Measurements from ENCODE around the gene PCDH9.
"Not testable (repeated sequence)": the region's sequence is repeated elsewhere in the genome, so short reads cannot be mapped to it uniquely, and the experiment has no call there.

PCDH9 gene

GRCh38 chr13:67096893-67097292 lies 133.2 kb downstream of the PCDH9 start:
- not testable (repeated sequence) for H3K9me3 ChIP-seq (ENCODE audit: control insufficient read depth, low read length); H3K4me3 ChIP-seq (ENCODE audit: low read length); H3K27me3 ChIP-seq (replicated peaks; ENCODE audit: control insufficient read depth, insufficient read depth, low read length); H3K9ac ChIP-seq (ENCODE audit: low read length); H3K36me3 ChIP-seq (ENCODE audit: control insufficient read depth, insufficient read depth, low read length, severe bottlenecking); DNase-seq (ENCODE audit: low read depth)
- H3K4me1 ChIP-seq (ENCODE audit: control insufficient read depth, insufficient read depth, low read length): peaks cover 53% of the 10 kb centered on the region

GRCh38 chr13:67096418-67096817 lies 133.7 kb downstream of the PCDH9 start:
- Histone ChIP-seq H3K27me3 (replicated peaks; ENCODE audit: control insufficient read depth, insufficient read depth, low read length) (no peaks in the 10 kb centered on the region), H3K4me1 (ENCODE audit: control insufficient read depth, insufficient read depth, low read length) (peaks cover 49% of the 10 kb centered on the region), H3K9me3 (ENCODE audit: control insufficient read depth, low read length) (no peaks in the 10 kb centered on the region), H3K36me3 (ENCODE audit: control insufficient read depth, insufficient read depth, low read length, severe bottlenecking) (no peaks in the 10 kb centered on the region), H3K9ac (ENCODE audit: low read length) (no peak overlapping the region), H3K4me3 (ENCODE audit: low read length) (no peak overlapping the region)
- no peak for DNase-seq (ENCODE audit: low read depth)

GRCh38 chr13:67095621-67096020 lies 134.5 kb downstream of the PCDH9 start:
- no peaks in the 10 kb centered on the region for H3K9me3 ChIP-seq (ENCODE audit: control insufficient read depth, low read length)
- H3K4me3 ChIP-seq (ENCODE audit: low read length): no peak overlapping the region
- H3K36me3 ChIP-seq (ENCODE audit: control insufficient read depth, insufficient read depth, low read length, severe bottlenecking): no peaks in the 10 kb centered on the region
- DNase-seq (ENCODE audit: low read depth): no peak
- H3K27me3 ChIP-seq (replicated peaks; ENCODE audit: control insufficient read depth, insufficient read depth, low read length): no peaks in the 10 kb centered on the region
- H3K9ac ChIP-seq (ENCODE audit: low read length): no peak overlapping the region
- H3K4me1 ChIP-seq (ENCODE audit: control insufficient read depth, insufficient read depth, low read length): peaks cover 50% of the 10 kb centered on the region

GRCh38 chr13:67094952-67095351 lies 135.2 kb downstream of the PCDH9 start:
- Histone ChIP-seq H3K36me3 (ENCODE audit: control insufficient read depth, insufficient read depth, low read length, severe bottlenecking) (no peaks in the 10 kb centered on the region), H3K9ac (ENCODE audit: low read length) (no peak overlapping the region), H3K27me3 (replicated peaks; ENCODE audit: control insufficient read depth, insufficient read depth, low read length) (no peaks in the 10 kb centered on the region), H3K4me3 (ENCODE audit: low read length) (no peak overlapping the region), H3K9me3 (ENCODE audit: control insufficient read depth, low read length) (no peaks in the 10 kb centered on the region), H3K4me1 (ENCODE audit: control insufficient read depth, insufficient read depth, low read length) (peaks cover 45% of the 10 kb centered on the region)
- DNase-seq (ENCODE audit: low read depth): peak; percentile 34

GRCh38 chr13:67094078-67094477 lies 136.1 kb downstream of the PCDH9 start:
- Histone ChIP-seq H3K4me3 (ENCODE audit: low read length) (peak overlapping the region; percentile 38), H3K9me3 (ENCODE audit: control insufficient read depth, low read length) (no peaks in the 10 kb centered on the region), H3K4me1 (ENCODE audit: control insufficient read depth, insufficient read depth, low read length) (peaks cover 43% of the 10 kb centered on the region), H3K36me3 (ENCODE audit: control insufficient read depth, insufficient read depth, low read length, severe bottlenecking) (no peaks in the 10 kb centered on the region), H3K9ac (ENCODE audit: low read length) (no peak overlapping the region), H3K27me3 (replicated peaks; ENCODE audit: control insufficient read depth, insufficient read depth, low read length) (no peaks in the 10 kb centered on the region)
- no peak for DNase-seq (ENCODE audit: low read depth)

- no peak overlapping the region for H3K4me3 ChIP-seq (ENCODE audit: low read length)
Observed at GRCh38 chr13:67091603-67092002, 138.5 kb downstream of the PCDH9 start.

GRCh38 chr13:67090856-67091255 lies 139.3 kb downstream of the PCDH9 start:
- H3K9ac ChIP-seq (ENCODE audit: low read length): no peak overlapping the region
- DNase-seq (ENCODE audit: low read depth): peak; percentile 34
- H3K36me3 ChIP-seq (ENCODE audit: control insufficient read depth, insufficient read depth, low read length, severe bottlenecking): no peaks in the 10 kb centered on the region

More at GRCh38 chr13:67091603-67092002, 138.5 kb downstream of the PCDH9 start:
- Histone ChIP-seq H3K36me3 (ENCODE audit: control insufficient read depth, insufficient read depth, low read length, severe bottlenecking) (no peaks in the 10 kb centered on the region), H3K27me3 (replicated peaks; ENCODE audit: control insufficient read depth, insufficient read depth, low read length) (no peaks in the 10 kb centered on the region), H3K4me1 (ENCODE audit: control insufficient read depth, insufficient read depth, low read length) (peaks cover 34% of the 10 kb centered on the region), H3K9me3 (ENCODE audit: control insufficient read depth, low read length) (no peaks in the 10 kb centered on the region), H3K9ac (ENCODE audit: low read length) (no peak overlapping the region)
- no peak for DNase-seq (ENCODE audit: low read depth)

GRCh38 chr13:67087527-67087926 lies 142.6 kb downstream of the PCDH9 start:
- H3K4me1 ChIP-seq (ENCODE audit: control insufficient read depth, insufficient read depth, low read length): peaks cover 23% of the 10 kb centered on the region
- H3K36me3 ChIP-seq (ENCODE audit: control insufficient read depth, insufficient read depth, low read length, severe bottlenecking): no peaks in the 10 kb centered on the region
- no peak for DNase-seq (ENCODE audit: low read depth)
- H3K9ac ChIP-seq (ENCODE audit: low read length): no peak overlapping the region
- H3K27me3 ChIP-seq (replicated peaks; ENCODE audit: control insufficient read depth, insufficient read depth, low read length): no peaks in the 10 kb centered on the region
- H3K9me3 ChIP-seq (ENCODE audit: control insufficient read depth, low read length): no peaks in the 10 kb centered on the region
- H3K4me3 ChIP-seq (ENCODE audit: low read length): no peak overlapping the region

More at GRCh38 chr13:67090856-67091255, 139.3 kb downstream of the PCDH9 start:
- no peaks in the 10 kb centered on the region for H3K9me3 ChIP-seq (ENCODE audit: control insufficient read depth, low read length)
- peaks cover 31% of the 10 kb centered on the region for H3K4me1 ChIP-seq (ENCODE audit: control insufficient read depth, insufficient read depth, low read length)
- no peak overlapping the region for H3K4me3 ChIP-seq (ENCODE audit: low read length)
- H3K27me3 ChIP-seq (replicated peaks; ENCODE audit: control insufficient read depth, insufficient read depth, low read length): no peaks in the 10 kb centered on the region

GRCh38 chr13:67086260-67086659 lies 143.9 kb downstream of the PCDH9 start:
- no peaks in the 10 kb centered on the region for H3K9me3 ChIP-seq (ENCODE audit: control insufficient read depth, low read length)
- DNase-seq (ENCODE audit: low read depth): no peak

GRCh38 chr13:67084066-67084465 lies 146.1 kb downstream of the PCDH9 start:
- Histone ChIP-seq H3K4me1 (ENCODE audit: control insufficient read depth, insufficient read depth, low read length) (peaks cover 13% of the 10 kb centered on the region), H3K27me3 (replicated peaks; ENCODE audit: control insufficient read depth, insufficient read depth, low read length) (no peaks in the 10 kb centered on the region)

More at GRCh38 chr13:67086260-67086659, 143.9 kb downstream of the PCDH9 start:
- Histone ChIP-seq H3K27me3 (replicated peaks; ENCODE audit: control insufficient read depth, insufficient read depth, low read length) (no peaks in the 10 kb centered on the region), H3K4me3 (ENCODE audit: low read length) (no peak overlapping the region), H3K36me3 (ENCODE audit: control insufficient read depth, insufficient read depth, low read length, severe bottlenecking) (no peaks in the 10 kb centered on the region), H3K4me1 (ENCODE audit: control insufficient read depth, insufficient read depth, low read length) (peaks cover 21% of the 10 kb centered on the region), H3K9ac (ENCODE audit: low read length) (no peak overlapping the region)

GRCh38 chr13:67083519-67083918 lies 146.6 kb downstream of the PCDH9 start:
- no peaks in the 10 kb centered on the region for H3K36me3 ChIP-seq (ENCODE audit: control insufficient read depth, insufficient read depth, low read length, severe bottlenecking)
- no peaks in the 10 kb centered on the region for H3K9me3 ChIP-seq (ENCODE audit: control insufficient read depth, low read length)
- H3K4me1 ChIP-seq (ENCODE audit: control insufficient read depth, insufficient read depth, low read length): peaks cover 13% of the 10 kb centered on the region
- no peaks in the 10 kb centered on the region for H3K27me3 ChIP-seq (replicated peaks; ENCODE audit: control insufficient read depth, insufficient read depth, low read length)
- no peak overlapping the region for H3K9ac ChIP-seq (ENCODE audit: low read length)
- no peak overlapping the region for H3K4me3 ChIP-seq (ENCODE audit: low read length)
- DNase-seq (ENCODE audit: low read depth): no peak

More at GRCh38 chr13:67084066-67084465, 146.1 kb downstream of the PCDH9 start:
- Histone ChIP-seq H3K9me3 (ENCODE audit: control insufficient read depth, low read length) (no peaks in the 10 kb centered on the region), H3K9ac (ENCODE audit: low read length) (no peak overlapping the region), H3K4me3 (ENCODE audit: low read length) (no peak overlapping the region), H3K36me3 (ENCODE audit: control insufficient read depth, insufficient read depth, low read length, severe bottlenecking) (no peaks in the 10 kb centered on the region)
- no peak for DNase-seq (ENCODE audit: low read depth)

- peaks cover 16% of the 10 kb centered on the region for H3K4me1 ChIP-seq (ENCODE audit: control insufficient read depth, insufficient read depth, low read length)
Observed at GRCh38 chr13:67080351-67080750, 149.8 kb downstream of the PCDH9 start.

More at GRCh38 chr13:67080351-67080750, 149.8 kb downstream of the PCDH9 start:
- Histone ChIP-seq H3K9ac (ENCODE audit: low read length) (no peak overlapping the region), H3K27me3 (replicated peaks; ENCODE audit: control insufficient read depth, insufficient read depth, low read length) (no peaks in the 10 kb centered on the region), H3K4me3 (ENCODE audit: low read length) (no peak overlapping the region), H3K9me3 (ENCODE audit: control insufficient read depth, low read length) (no peaks in the 10 kb centered on the region), H3K36me3 (ENCODE audit: control insufficient read depth, insufficient read depth, low read length, severe bottlenecking) (no peaks in the 10 kb centered on the region)
- no peak for DNase-seq (ENCODE audit: low read depth)
